ENCODE measurements around the gene FAM222A.

FAM222A gene

GRCh38 chr12:109713187-109714070 lies at the start of gene FAM222A:
FAM222A (plus strand) TSS chr12:109713825; CDS start chr12:109744147, 30,322 bp downstream.
- in situ Hi-C loops (cut with MboI; ENCODE audit: low sequenced_read_pairs), result no loop called here

GRCh38 chr12:109664402-109664801 lies 49.2 kb upstream of the FAM222A start:
- in situ Hi-C loops (cut with MboI; ENCODE audit: low sequenced_read_pairs), result no loop called here

- in situ Hi-C loops (cut with MboI; ENCODE audit: low sequenced_read_pairs), result no loop called here
These were observed 47.6 kb upstream of the FAM222A start for GRCh38 chr12:109666068-109666467.

DNA sequence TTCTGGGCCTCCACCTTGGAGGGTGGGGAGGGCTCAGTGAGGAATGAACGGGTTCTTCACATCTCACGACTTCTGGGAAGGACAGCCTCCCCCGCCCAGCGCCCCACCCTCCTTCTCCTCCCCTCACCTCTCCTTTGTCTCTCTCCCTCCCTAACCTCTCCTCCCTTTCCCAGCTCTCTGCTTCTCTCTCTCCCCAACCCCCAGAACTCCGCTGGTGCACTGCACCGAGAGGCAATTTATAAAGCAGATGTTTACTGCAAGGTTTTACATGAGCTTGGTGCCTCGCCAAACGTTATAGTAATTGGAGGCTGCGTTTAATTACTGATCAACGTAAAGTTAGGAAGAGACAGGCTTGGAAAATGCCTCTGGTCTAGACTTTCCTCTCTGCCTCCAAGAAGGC lies 42.9 kb upstream of the FAM222A start:
- in situ Hi-C loops (cut with MboI; ENCODE audit: low sequenced_read_pairs), result no loop called here

- in situ Hi-C loops (cut with MboI; ENCODE audit: low sequenced_read_pairs), result no loop called here
These were observed 42.1 kb upstream of the FAM222A start for GRCh38 chr12:109671502-109671901.

DNA sequence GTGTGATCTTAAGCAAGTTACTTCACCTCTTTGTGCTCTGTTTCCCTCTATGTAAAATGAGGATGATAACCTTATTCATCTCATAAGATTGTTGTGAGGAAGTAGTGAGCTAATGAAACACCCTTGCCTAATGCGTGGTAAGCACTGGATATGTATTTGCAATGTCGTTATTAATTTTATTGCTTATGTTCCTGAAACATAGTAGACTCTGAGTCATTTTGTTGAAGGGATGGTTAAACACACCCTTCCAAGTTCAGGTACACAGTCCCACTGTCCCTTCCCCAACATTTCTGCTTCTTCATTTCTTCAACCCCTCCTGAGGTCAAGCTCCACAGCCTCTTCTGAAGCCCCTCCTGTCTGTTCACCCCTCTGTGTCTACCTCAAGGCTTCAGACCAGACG lies 40.2 kb upstream of the FAM222A start:
- in situ Hi-C loops (cut with MboI; ENCODE audit: low sequenced_read_pairs), result no loop called here

DNA sequence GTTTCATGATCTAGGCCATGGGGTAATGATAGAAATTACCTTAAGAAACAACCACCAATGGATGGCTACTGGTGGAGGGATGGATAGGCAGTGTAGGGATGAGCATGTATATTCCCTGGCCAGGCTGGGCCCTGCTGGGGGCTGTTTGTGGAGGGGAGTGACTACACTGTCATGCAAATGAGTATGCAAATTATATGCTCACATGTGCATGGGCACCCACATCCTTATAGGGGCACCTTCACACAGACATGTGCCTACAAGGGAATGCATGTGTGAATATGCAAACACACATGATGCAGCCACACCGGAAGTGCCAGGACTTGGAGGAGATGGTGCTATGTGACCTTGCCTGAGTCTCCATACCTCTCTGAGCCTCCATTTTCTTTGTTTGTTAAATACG lies 39.7 kb upstream of the FAM222A start:
- in situ Hi-C loops (cut with MboI; ENCODE audit: low sequenced_read_pairs), result no loop called here

- in situ Hi-C loops (cut with MboI; ENCODE audit: low sequenced_read_pairs), result no loop called here
These were observed 38.2 kb upstream of the FAM222A start for GRCh38 chr12:109675411-109675810.

- in situ Hi-C loops (cut with MboI; ENCODE audit: low sequenced_read_pairs), result no loop called here
These were observed 36.3 kb upstream of the FAM222A start for GRCh38 chr12:109677279-109677691.

- in situ Hi-C loops (cut with MboI; ENCODE audit: low sequenced_read_pairs), result no loop called here
These were observed 34.9 kb upstream of the FAM222A start for GRCh38 chr12:109678719-109679118.

- in situ Hi-C loops (cut with MboI; ENCODE audit: low sequenced_read_pairs), result no loop called here
These were observed 33.9 kb upstream of the FAM222A start for GRCh38 chr12:109679501-109680263.

DNA sequence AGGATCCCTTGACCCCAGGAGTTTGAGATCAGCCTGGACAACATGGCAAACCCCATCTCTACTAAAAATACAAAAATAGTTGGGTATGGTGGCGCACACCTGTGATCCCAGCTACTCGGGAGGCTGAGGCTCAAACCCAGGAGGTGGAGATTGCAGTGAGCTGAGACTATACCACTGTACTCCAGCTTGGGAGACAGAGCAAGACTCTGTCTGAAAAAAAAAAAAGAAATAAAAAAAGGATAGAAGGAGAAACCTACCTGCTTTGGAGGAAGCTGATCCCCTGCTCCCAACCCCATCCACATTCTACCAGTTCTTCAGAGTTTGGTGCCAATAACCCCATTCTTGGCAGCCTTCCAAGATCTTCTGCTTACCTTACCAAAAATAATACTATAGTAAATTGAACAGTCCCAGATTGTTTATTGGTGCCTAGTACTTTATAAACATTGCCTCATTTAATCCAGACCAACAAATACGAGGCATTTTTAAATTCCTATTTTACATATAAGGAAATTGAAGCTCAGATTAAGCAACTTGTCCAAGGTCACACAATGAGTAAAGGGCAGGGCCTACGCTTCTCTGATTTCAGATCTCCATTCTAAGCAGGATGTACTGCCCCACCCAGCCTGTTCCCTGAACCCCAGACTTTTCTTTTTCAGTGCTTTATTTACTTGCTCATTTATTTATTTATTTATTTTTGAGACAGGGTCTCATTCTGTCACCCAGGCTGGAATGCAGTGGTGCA lies 33.2 kb upstream of the FAM222A start:
- in situ Hi-C loops (cut with MboI; ENCODE audit: low sequenced_read_pairs), result no loop called here

- in situ Hi-C loops (cut with MboI; ENCODE audit: low sequenced_read_pairs), result no loop called here
These were observed 31.5 kb upstream of the FAM222A start for GRCh38 chr12:109681986-109682707.

DNA sequence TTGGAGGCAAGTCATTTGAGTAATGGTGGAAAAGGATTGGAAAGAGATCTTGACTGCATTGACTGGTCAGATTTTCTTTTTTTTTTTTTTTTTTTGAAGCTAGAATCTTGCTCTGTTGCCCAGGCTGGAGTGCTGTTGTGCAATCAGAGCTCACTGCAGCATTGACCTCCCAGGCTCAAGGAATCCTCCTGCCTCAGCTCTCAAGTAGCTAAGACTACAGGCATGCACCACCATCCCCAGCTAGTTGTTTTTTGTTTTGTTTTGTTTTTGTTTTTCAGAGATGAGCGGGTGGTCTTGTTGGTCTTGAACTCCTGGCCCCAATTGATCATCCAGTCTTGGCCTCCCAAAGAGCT lies 30.9 kb upstream of the FAM222A start:
- in situ Hi-C loops (cut with MboI; ENCODE audit: low sequenced_read_pairs), result no loop called here

DNA sequence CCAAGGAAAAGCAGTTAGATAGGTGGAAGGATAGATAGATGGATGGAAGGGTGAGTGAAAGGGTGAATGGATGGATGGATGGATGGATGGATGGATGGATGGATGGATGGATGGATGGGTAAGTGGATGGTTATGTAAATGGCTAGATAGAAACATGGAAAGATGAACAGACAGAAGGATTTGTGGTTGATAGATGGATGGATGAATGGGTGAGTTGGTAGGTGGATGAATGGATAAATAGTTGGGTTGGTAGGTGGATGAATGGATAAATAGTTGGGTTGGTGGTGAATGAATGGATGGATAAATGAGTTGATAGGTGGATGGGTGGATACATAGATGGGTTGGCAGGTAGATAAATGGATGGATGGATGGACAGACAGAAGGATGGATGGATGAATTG lies 30.3 kb upstream of the FAM222A start:
- in situ Hi-C loops (cut with MboI; ENCODE audit: low sequenced_read_pairs), result no loop called here

DNA sequence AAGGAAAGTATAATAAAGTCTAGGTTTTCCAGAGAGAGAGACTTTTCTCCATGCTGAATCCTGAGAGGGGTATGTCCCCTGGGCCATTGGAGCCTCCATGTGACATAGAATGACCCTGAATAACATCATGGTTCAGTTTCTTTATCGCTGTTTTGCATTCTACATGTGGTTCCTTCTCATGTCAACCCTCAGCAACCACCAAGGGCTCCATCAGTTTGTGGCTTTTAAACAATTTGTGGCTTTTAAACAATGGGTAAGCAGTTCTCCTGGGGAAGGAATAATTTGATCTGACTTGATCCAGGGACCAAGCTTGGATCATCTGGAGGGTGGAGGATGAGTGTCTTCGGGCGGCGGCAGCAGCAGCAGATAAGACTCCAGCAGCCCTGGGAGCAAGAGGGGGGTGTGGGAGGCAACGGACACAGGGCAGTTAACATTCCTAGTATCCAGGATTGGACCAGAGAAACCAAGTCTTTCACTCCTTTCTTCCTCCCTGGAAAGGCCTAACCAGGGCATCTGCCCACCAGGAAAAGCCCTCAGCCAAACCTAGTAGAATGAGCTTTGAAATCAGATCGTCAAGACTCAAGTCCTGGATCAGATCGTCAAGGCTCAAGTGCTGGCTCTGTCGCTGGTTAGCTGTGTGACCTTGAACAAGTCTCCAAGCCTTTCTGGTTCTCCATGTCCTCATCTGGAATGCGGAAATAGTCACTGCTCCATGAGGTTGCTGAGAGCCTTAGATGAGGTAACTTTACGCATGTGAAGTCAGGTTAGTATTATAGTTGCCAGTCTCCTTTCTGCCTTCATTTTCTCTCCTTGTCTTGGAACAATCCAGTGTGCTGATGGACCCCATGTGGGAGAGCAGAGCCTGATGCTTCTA lies 27.8 kb upstream of the FAM222A start:
- in situ Hi-C loops (cut with MboI; ENCODE audit: low sequenced_read_pairs), result no loop called here

DNA sequence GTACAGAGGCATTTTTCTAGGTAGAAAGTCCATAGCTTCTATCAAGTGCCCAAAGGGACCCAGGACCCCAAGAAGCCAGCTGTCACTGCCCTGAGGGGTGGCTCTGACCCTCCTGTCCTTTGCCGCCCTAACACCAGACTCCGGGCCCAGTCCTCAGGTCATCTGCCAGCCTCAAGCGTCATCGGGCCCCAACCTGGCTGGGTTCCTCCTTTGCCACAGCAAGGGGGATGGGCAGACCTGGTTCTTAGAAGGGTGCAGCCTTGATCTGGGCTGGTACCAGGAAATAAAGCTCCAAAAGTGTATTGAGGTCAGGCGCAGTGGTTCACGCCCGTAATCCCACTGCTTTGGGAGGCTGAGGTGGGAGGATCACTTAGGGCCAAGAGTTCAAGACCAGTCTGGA lies 27.1 kb upstream of the FAM222A start:
- in situ Hi-C loops (cut with MboI; ENCODE audit: low sequenced_read_pairs), result no loop called here

GRCh38 chr12:109687250-109687649 lies 26.4 kb upstream of the FAM222A start:
- in situ Hi-C loops (cut with MboI; ENCODE audit: low sequenced_read_pairs), result no loop called here

GRCh38 chr12:109689426-109689825 lies 24.2 kb upstream of the FAM222A start:
- in situ Hi-C loops (cut with MboI; ENCODE audit: low sequenced_read_pairs), result no loop called here

DNA sequence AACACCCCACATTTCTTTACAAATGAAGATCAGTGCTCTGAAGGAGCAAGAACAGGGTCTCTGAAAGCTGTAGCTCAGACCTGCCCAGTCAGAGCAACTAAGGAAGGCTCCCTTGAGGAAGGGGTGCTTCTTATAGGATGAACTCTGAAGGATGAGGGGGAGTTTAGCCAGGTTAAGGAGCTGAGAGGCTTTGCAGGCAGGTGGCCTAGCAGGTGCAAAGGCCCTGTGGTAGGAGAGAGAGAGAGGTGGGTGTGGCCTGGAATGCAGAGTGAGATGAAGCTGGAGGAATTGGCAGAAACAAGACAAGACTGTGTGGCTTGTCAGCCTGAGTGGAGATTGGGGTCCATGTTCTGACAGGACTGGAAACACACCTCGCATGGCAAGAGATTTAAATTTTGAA lies 20.5 kb upstream of the FAM222A start:
- in situ Hi-C loops (cut with MboI; ENCODE audit: low sequenced_read_pairs), result no loop called here

Data from HL-60/S4 (cell line).